HG03066 (cell line): Measurements from ENCODE around the gene CFAP20.
"Not testable (repeated sequence)": the region's sequence is repeated elsewhere in the genome, so short reads cannot be mapped to it uniquely, and the experiment has no call there.

Source experiments
- ATAC-seq: cut with Tn5 transposase; IDR thresholded peaks from one replicate; pipeline ENCODE4 v1.9.1; 2021; ENCODE audit warnings: low read depth; ENCODE audit not compliant: unreplicated experiment

The CFAP20 gene

DNA sequence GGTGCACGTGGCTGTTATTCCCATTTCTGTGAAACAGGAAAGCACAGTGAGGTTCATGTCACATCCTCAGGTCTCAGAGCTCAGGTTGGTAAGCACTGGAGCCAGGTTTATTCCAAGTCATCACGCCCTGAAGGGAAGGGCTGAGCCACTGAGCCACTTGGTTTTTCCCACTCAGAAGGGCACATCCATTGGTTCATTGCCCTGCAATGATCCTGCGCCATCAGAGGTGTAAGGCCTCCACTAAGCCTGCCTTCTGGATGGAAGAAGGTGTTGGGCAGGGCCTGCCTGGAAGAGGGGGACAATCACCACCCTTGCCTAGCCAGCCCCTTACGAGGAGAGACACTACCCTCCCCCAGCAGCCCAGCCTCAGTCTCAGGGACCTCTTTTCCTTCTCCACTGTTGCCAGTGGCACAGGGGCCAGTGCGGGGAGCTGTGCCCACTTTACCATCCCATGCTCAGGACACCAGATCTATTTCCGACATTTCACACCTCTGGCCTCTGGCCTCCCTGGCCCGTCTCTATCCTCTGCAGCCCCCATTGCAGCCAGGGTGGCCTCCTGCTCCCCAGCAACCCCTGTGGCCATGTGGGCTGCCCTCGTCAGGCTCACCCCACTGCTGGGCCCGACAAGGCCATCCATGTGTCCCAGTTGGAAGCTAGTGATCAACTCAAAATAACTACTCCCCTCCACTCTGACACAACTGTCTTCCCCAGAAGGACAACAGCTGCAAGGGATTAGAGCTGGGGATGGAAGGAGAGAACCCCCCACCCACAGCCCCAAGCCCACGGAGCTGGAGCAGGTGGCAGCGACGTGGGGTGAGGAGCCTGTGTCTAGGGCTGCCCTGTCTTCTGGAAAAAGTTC, 29.9 kb downstream of the CFAP20 start:
- ATAC-seq: no peak

- ATAC-seq: no peak
Observed at GRCh38 chr16:58098207-58099096, 30.7 kb downstream of the CFAP20 start.

- ATAC-seq: no peak
Observed at GRCh38 chr16:58096249-58096648, 32.9 kb downstream of the CFAP20 start.

DNA sequence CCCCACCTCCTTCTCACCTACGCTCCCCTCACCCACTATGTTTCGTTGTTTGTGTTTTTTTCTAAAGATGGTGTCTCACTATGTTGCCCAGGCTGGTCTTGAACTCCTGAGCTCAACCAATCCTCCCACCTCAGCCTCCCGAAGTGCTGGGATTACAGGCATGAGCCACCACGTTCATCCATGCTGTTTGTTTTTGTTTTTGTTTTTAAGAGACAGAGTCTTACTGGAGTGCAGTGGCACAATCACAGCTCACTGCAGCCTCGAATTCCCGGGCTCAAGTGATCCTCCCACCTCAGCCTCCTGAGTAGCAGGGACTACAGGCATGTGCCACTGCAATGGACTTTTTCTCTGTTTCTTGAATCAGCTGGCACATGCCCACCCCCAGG, 33.6 kb downstream of the CFAP20 start:
- not testable (repeated sequence) for ATAC-seq

- no peak for ATAC-seq
Observed at GRCh38 chr16:58094791-58095574, 34.2 kb downstream of the CFAP20 start.

- ATAC-seq: no peak
Observed at GRCh38 chr16:58094026-58094425, 35.2 kb downstream of the CFAP20 start.

DNA sequence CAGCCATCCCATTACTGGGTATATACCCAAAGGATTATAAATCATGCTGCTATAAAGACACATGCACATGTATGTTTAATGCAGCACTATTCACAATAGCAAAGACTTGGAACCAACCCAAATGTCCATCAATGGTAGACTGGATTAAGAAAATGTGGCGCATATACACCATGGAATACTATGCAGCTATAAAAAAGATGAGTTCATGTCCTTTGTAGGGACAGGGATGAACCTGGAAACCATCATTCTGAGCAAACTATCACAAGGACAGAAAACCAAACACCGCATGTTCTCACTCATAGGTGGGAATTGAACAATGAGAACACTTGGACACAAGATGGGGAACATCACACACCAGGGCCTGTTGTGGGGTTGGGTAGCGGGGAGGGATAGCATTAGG, 38.8 kb downstream of the CFAP20 start:
- not testable (repeated sequence) for ATAC-seq

- ATAC-seq: no peak
Observed at GRCh38 chr16:58088091-58088490, 41.1 kb downstream of the CFAP20 start.

GRCh38 chr16:58087209-58087913, 41.8 kb downstream of the CFAP20 start:
- ATAC-seq: no peak

- no peak for ATAC-seq
Observed at GRCh38 chr16:58086381-58087208, 42.6 kb downstream of the CFAP20 start.

DNA sequence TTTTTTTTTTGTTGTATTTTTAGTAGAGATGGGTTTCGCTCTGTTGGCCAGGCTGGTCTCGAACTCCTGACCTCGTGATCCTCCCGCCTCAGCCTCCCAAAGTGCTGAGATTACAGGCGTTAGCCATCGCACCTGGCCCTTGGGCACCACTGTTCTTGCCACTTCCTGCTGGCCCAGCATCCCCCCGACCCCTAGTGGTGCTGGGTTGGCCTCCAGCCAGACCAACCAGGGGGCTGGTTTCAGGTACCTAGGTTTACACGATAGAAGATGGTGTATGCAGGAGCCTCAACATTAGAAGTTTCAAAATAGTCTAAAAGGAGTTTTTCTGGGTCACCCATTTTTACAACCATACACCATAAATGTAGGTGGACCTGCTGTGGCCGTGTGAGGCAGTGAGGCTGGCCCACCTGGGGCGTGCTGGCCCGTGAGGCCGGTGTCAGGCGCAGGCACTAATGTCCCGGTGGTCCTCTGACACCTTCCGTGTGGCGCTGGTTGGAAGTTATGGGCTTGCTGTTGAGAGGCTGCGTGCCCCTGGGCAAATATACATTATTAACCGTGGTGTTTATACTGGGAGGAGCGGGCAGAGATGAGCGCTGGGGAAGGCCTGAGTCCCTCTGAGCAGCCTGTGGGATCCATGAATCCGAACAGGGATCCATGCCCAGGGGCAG, 43.5 kb downstream of the CFAP20 start:
- ATAC-seq: no peak

- ATAC-seq: no peak
Observed at GRCh38 chr16:58085171-58085570, 44.0 kb downstream of the CFAP20 start.

GRCh38 chr16:58084635-58085034, 44.5 kb downstream of the CFAP20 start:
- no peak for ATAC-seq

DNA sequence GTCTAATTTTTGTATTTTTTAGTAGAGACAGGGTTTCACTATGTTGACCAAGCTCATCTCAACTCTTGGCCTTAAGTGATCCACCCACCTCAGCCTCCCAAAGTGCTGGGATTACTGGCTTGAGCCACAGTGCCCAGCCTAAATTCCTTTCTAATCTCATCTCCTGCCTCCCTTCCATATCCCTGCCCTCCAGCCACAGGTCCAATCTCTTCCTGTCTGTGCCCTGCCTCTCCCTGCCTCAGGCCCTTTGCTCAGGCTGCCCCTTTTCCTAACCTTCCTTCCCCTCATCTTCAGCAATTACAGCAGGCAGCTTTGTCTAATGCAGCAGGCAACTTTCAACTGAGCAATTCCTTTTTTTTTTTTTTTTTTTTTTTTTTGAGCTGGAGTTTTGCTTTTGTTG, 46.8 kb downstream of the CFAP20 start:
- ATAC-seq: no peak

- ATAC-seq: not testable (repeated sequence)
Observed at GRCh38 chr16:58080657-58081056, 48.5 kb downstream of the CFAP20 start.

GRCh38 chr16:58077796-58078195, 51.4 kb downstream of the CFAP20 start:
- no peak for ATAC-seq

DNA sequence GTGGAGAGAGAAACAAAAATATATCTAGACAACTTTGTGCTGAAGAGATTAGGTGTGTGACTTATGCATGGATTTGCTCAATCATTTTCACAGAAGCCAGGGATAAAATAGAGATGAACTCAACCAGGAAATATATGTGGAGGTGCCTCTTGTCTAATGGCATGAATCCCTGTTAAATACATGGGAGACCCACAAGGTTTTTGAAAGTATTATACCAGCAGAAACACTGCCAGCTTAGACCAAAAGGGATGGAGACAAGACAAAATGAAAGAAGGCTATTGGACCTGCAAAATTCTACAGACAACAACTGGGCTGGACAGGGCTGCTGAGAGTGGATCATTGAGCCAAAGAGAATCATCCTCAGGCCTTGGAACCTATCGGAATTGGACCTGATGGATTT, 52.7 kb downstream of the CFAP20 start:
- no peak for ATAC-seq

GRCh38 chr16:58074657-58075056, 54.5 kb downstream of the CFAP20 start:
- no peak for ATAC-seq

- ATAC-seq: not testable (repeated sequence)
Observed at GRCh38 chr16:58073086-58073485, 56.1 kb downstream of the CFAP20 start.
